ENCODE measurements around the gene TMEM132E.

TMEM132E gene

GRCh38 chr17:34650051-34650750, 70.8 kb downstream of the TMEM132E start:
- no peaks in the 10 kb centered on the region for H3K4me1 ChIP-seq (ENCODE audit: control insufficient read depth, insufficient read depth, low read length)
- H3K9ac ChIP-seq (ENCODE audit: low read length), result no peak overlapping the region
- no peak overlapping the region for H3K4me3 ChIP-seq (ENCODE audit: low read length)
- peaks cover 5% of the 10 kb centered on the region for H3K27me3 ChIP-seq (ENCODE audit: control insufficient read depth, insufficient read depth, low read length)
- no peak overlapping the region for H3K27ac ChIP-seq (ENCODE audit: low read depth, low read length)
- H3K36me3 ChIP-seq (ENCODE audit: control insufficient read depth, insufficient read depth, low read length), result no peaks in the 10 kb centered on the region

- no peak overlapping the region for H3K27ac ChIP-seq (ENCODE audit: low read depth, low read length)
- no peak overlapping the region for H3K4me3 ChIP-seq (ENCODE audit: low read length)
- H3K4me1 ChIP-seq (ENCODE audit: control insufficient read depth, insufficient read depth, low read length), result no peaks in the 10 kb centered on the region
- no peaks in the 10 kb centered on the region for H3K36me3 ChIP-seq (ENCODE audit: control insufficient read depth, insufficient read depth, low read length)
- peaks cover 5% of the 10 kb centered on the region for H3K27me3 ChIP-seq (ENCODE audit: control insufficient read depth, insufficient read depth, low read length)
- no peak overlapping the region for H3K9ac ChIP-seq (ENCODE audit: low read length)
Measured at GRCh38 chr17:34651402-34651811, 72.0 kb downstream of the TMEM132E start.

- Histone ChIP-seq H3K9ac (ENCODE audit: low read length) (no peak overlapping the region), H3K36me3 (ENCODE audit: control insufficient read depth, insufficient read depth, low read length) (no peaks in the 10 kb centered on the region), H3K27me3 (ENCODE audit: control insufficient read depth, insufficient read depth, low read length) (peaks cover 5% of the 10 kb centered on the region), H3K4me1 (ENCODE audit: control insufficient read depth, insufficient read depth, low read length) (no peaks in the 10 kb centered on the region), H3K27ac (ENCODE audit: low read depth, low read length) (no peak overlapping the region), H3K4me3 (ENCODE audit: low read length) (no peak overlapping the region)
Measured at GRCh38 chr17:34652021-34652555, 72.7 kb downstream of the TMEM132E start.

- Histone ChIP-seq H3K4me3 (ENCODE audit: low read length) (no peak overlapping the region), H3K9ac (ENCODE audit: low read length) (no peak overlapping the region), H3K36me3 (ENCODE audit: control insufficient read depth, insufficient read depth, low read length) (no peaks in the 10 kb centered on the region), H3K27ac (ENCODE audit: low read depth, low read length) (no peak overlapping the region), H3K27me3 (ENCODE audit: control insufficient read depth, insufficient read depth, low read length) (peaks cover 5% of the 10 kb centered on the region), H3K4me1 (ENCODE audit: control insufficient read depth, insufficient read depth, low read length) (no peaks in the 10 kb centered on the region)
Measured at GRCh38 chr17:34653511-34653910, 74.1 kb downstream of the TMEM132E start.

- Histone ChIP-seq H3K27ac (ENCODE audit: low read depth, low read length) (no peak overlapping the region), H3K4me1 (ENCODE audit: control insufficient read depth, insufficient read depth, low read length) (no peaks in the 10 kb centered on the region), H3K4me3 (ENCODE audit: low read length) (no peak overlapping the region), H3K36me3 (ENCODE audit: control insufficient read depth, insufficient read depth, low read length) (no peaks in the 10 kb centered on the region), H3K9ac (ENCODE audit: low read length) (no peak overlapping the region), H3K27me3 (ENCODE audit: control insufficient read depth, insufficient read depth, low read length) (peaks cover 5% of the 10 kb centered on the region)
Measured at GRCh38 chr17:34654276-34654880, 75.0 kb downstream of the TMEM132E start.

GRCh38 chr17:34654881-34655276, 75.5 kb downstream of the TMEM132E start:
- Histone ChIP-seq H3K27me3 (ENCODE audit: control insufficient read depth, insufficient read depth, low read length) (peaks cover 5% of the 10 kb centered on the region), H3K4me3 (ENCODE audit: low read length) (no peak overlapping the region), H3K9ac (ENCODE audit: low read length) (no peak overlapping the region), H3K27ac (ENCODE audit: low read depth, low read length) (no peak overlapping the region), H3K4me1 (ENCODE audit: control insufficient read depth, insufficient read depth, low read length) (no peaks in the 10 kb centered on the region), H3K36me3 (ENCODE audit: control insufficient read depth, insufficient read depth, low read length) (no peaks in the 10 kb centered on the region)

- Histone ChIP-seq H3K9ac (ENCODE audit: low read length) (no peak overlapping the region), H3K36me3 (ENCODE audit: control insufficient read depth, insufficient read depth, low read length) (no peaks in the 10 kb centered on the region), H3K4me1 (ENCODE audit: control insufficient read depth, insufficient read depth, low read length) (no peaks in the 10 kb centered on the region), H3K4me3 (ENCODE audit: low read length) (no peak overlapping the region), H3K27me3 (ENCODE audit: control insufficient read depth, insufficient read depth, low read length) (peaks cover 5% of the 10 kb centered on the region), H3K27ac (ENCODE audit: low read depth, low read length) (no peak overlapping the region)
Measured at GRCh38 chr17:34656801-34657200, 77.4 kb downstream of the TMEM132E start.

GRCh38 chr17:34658811-34659560, 79.6 kb downstream of the TMEM132E start:
- Histone ChIP-seq H3K27me3 (ENCODE audit: control insufficient read depth, insufficient read depth, low read length) (peaks cover 5% of the 10 kb centered on the region), H3K27ac (ENCODE audit: low read depth, low read length) (no peak overlapping the region), H3K4me1 (ENCODE audit: control insufficient read depth, insufficient read depth, low read length) (no peaks in the 10 kb centered on the region), H3K4me3 (ENCODE audit: low read length) (no peak overlapping the region), H3K36me3 (ENCODE audit: control insufficient read depth, insufficient read depth, low read length) (no peaks in the 10 kb centered on the region), H3K9ac (ENCODE audit: low read length) (no peak overlapping the region)

GRCh38 chr17:34663714-34664113, 84.3 kb downstream of the TMEM132E start:
- no peak overlapping the region for H3K4me3 ChIP-seq (ENCODE audit: low read length)
- H3K4me1 ChIP-seq (ENCODE audit: control insufficient read depth, insufficient read depth, low read length), result no peaks in the 10 kb centered on the region
- H3K36me3 ChIP-seq (ENCODE audit: control insufficient read depth, insufficient read depth, low read length), result no peaks in the 10 kb centered on the region
- peaks cover 3% of the 10 kb centered on the region for H3K27me3 ChIP-seq (ENCODE audit: control insufficient read depth, insufficient read depth, low read length)
- no peak overlapping the region for H3K9ac ChIP-seq (ENCODE audit: low read length)
- H3K27ac ChIP-seq (ENCODE audit: low read depth, low read length), result no peak overlapping the region

GRCh38 chr17:34665150-34665806, 85.9 kb downstream of the TMEM132E start:
- no peaks in the 10 kb centered on the region for H3K4me1 ChIP-seq (ENCODE audit: control insufficient read depth, insufficient read depth, low read length)
- H3K27ac ChIP-seq (ENCODE audit: low read depth, low read length), result no peak overlapping the region
- peaks cover 3% of the 10 kb centered on the region for H3K27me3 ChIP-seq (ENCODE audit: control insufficient read depth, insufficient read depth, low read length)
- no peak overlapping the region for H3K9ac ChIP-seq (ENCODE audit: low read length)
- H3K4me3 ChIP-seq (ENCODE audit: low read length), result no peak overlapping the region
- H3K36me3 ChIP-seq (ENCODE audit: control insufficient read depth, insufficient read depth, low read length), result no peaks in the 10 kb centered on the region

GRCh38 chr17:34665819-34666763, 86.7 kb downstream of the TMEM132E start:
- Histone ChIP-seq H3K36me3 (ENCODE audit: control insufficient read depth, insufficient read depth, low read length) (no peaks in the 10 kb centered on the region), H3K4me1 (ENCODE audit: control insufficient read depth, insufficient read depth, low read length) (no peaks in the 10 kb centered on the region), H3K27me3 (ENCODE audit: control insufficient read depth, insufficient read depth, low read length) (peaks cover 3% of the 10 kb centered on the region), H3K27ac (ENCODE audit: low read depth, low read length) (no peak overlapping the region), H3K9ac (ENCODE audit: low read length) (no peak overlapping the region), H3K4me3 (ENCODE audit: low read length) (no peak overlapping the region)

All from rectal smooth muscle tissue (tissue), 1 donor.